ENCODE results near the gene MAPK1IP1L.
A peak's percentile ranks its signal among the peaks of the same experiment; 100 is the strongest.

GRCh38 chr14:55051423-55052268 lies at the start of gene MAPK1IP1L:
- peak; percentile 99 for TF ChIP-seq POLR2A (IDR thresholded peaks at IDR 0.05; ENCODE audit: low read depth, low read length)
- TF ChIP-seq POLR2AphosphoS5 (IDR thresholded peaks at IDR 0.05; ENCODE audit: low read depth, low read length) = peak; percentile 98

Data from GM12892 (cell line).